ENCODE measurements around the gene PPFIA3.
"Not testable (repeated sequence)": the region's sequence is repeated elsewhere in the genome, so short reads cannot be mapped to it uniquely, and the experiment has no call there.

Gene PPFIA3

DNA sequence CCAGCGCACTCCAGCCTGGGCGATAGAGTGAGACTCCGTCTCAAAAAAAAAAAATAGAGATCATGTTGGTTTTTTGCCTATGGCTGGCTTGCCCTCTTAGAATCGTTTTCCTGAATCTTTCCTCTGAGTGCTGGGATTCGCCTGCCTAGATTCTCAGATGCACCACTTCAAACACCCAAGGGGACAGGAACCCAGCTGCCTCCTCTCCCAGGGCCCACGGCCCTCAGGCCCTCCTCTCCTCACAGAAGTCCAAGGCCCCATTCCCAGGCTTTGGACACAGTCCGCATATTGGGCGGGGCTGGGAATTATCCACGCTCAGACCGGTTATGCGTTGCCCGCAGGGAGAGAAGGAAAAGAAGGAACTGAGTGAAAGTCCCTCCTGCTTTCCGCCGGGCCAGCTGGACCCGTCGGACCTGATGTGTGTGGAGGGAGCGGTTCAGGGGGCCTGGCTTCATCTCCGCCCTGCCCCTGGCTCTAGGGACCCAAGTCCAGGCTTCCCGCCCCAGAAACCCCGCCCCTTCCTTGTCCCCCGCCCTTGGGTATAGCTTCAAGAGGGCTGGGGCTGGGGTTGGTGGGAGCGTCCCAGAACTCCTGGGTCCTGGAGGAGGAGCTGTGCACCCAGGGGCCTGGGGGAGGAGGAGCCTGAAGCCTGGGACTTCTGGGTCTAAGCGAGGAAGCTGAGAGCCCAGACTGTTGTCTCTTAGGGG lies 5.8 kb downstream of the PPFIA3 start:
- DNase-seq, result no peak

DNA sequence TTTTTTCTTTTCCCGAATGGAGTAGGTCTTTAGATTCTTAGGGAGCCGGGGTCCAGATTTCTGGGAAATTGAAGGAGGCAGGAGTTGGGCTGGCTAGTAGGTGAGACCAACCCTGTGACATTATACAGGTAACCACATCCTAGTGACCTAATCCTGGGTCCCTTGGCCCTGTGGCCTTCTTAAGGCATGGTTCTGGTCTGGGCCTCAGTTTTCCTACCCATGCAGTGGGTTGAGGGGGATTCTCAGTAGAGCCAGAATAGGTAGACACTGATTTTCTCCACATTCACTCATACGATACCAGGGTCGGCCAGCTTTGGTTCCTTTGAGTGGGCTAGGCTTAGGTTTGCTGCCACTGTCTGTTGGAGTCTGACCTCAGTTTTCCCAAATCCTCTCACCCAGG lies 7.2 kb downstream of the PPFIA3 start:
- DNase-seq, result no peak

DNA sequence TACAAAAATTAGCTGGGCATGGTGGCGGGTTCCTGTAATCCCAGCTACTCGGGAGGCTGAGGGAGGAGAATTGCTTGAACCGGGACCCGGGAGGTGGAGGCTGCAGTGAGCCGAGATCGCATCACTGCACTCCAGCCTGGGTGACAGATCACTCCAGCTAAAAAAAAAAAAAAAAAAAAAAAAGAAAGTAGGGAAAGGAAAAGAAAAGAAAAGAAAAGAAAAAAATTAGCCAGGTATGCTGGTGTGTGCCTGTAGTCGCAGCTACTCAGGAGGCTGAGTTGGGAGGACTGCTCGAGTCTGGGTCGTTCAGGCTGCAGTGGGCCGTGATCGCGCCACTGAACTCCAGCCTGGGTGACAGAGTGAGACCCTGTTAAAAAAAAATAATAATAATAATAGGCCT lies 7.9 kb downstream of the PPFIA3 start:
- not testable (repeated sequence) for DNase-seq

GRCh38 chr19:49127674-49128544 lies 8.6 kb downstream of the PPFIA3 start:
- DNase-seq, result peak; percentile 97

GRCh38 chr19:49128545-49129237 lies 9.3 kb downstream of the PPFIA3 start:
- no peak for DNase-seq

- peak; percentile 48 for DNase-seq
Measured at GRCh38 chr19:49129238-49129583, 9.9 kb downstream of the PPFIA3 start.

- no peak for DNase-seq
Measured at GRCh38 chr19:49130325-49130724, 11.0 kb downstream of the PPFIA3 start.

GRCh38 chr19:49132974-49133609 lies 13.7 kb downstream of the PPFIA3 start:
- DNase-seq, result no peak

DNA sequence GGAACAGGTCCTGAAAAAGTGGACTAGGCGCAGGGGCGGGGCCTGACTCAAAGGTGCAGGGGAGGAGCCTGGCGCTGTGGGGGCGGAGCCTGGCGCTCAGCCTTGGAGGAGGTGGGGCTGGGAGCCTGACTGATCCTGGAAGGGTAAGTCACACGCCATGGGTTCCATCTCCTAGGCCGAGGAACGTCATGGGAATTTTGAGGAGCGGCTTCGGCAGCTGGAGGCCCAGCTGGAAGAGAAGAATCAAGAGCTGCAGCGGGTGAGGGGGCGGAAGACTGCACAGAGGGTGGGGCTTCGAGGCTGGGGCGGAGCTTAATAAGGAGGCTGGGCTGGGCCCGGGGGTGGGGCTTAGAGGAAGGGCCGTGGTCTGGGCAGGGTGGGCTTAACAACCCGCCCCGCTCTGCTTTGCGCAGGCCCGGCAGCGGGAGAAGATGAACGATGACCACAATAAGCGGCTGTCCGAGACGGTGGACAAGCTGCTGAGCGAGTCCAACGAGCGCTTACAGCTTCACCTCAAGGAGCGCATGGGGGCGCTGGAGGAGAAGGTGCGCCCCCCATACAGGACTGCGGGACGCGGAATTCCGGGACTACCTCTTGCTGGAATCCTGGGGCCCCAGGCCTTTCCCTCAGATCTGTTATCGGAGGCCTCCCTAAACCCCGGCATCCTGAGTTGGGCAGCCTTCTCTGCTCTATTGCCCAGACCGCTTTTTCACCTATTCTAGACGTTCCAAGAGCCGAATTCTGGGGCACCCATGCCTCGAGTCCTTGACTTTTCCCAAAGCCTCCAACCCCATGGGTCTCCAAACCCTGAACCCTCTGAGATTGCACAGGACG lies 14.5 kb downstream of the PPFIA3 start:
- DNase-seq, result peak; percentile 58

DNA sequence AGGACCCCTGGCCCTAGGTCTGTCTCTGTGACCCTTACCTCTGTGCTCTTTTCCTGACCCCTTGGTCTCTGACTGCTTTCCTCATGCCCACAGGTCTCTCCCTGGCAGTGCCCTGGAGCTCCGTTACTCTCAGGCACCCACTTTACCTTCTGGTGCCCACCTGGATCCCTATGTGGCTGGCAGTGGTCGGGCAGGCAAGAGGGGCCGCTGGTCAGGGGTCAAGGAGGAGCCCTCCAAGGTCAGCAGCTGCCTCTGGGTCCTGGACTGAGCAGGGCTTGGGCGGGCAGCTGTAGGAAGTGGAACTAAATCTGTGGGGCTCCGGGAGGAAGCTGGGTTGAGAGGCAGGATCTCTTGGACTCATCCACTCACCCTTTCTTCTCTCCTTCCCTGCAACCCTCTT lies 16.3 kb downstream of the PPFIA3 start:
- DNase-seq, result no peak

GRCh38 chr19:49136771-49137171 lies 17.4 kb downstream of the PPFIA3 start:
- DNase-seq, result no peak

- no peak for DNase-seq
Measured at GRCh38 chr19:49140951-49141350, 21.6 kb downstream of the PPFIA3 start.

DNA sequence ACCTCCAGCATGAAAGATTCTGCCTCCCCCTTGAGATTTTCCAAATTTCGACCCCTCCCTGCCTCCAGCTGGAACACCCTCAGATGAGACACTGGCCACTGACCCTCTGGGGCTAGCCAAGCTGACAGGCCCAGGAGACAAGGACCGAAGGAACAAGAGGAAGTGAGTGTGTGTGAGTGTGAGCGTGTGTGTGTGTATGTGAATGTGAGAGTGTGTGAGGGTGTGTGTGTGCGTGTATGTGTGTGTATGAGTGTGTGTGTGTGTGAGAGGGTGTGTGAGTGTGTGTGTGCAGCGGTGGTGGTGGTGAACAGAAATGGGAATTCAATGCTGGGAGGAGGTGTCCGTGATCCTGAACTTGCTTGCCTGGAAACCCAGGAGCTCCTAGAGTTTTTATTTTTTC lies 22.0 kb downstream of the PPFIA3 start:
- no peak for DNase-seq

DNA sequence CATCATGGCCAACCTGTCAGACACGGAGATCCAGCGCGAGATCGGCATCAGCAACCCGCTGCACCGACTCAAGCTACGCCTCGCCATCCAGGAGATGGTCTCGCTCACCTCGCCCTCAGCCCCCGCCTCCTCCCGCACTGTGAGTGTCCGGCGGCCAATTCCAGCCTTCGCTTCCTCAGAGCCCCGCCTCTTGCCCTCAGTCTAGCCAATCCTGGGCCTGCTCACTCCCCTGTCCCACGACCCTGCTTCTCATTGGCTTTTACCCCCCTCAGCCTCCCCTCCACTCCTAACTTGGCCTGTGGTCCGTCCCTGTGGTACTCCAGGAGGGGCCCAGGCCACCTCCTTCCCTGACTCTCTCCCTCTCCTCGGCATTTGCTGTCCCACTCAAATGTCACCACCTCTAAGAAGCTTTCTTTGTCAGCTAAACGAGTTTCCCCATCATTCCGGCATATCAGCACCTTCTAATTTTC lies 23.6 kb downstream of the PPFIA3 start:
- DNase-seq, result peak; percentile 90

GRCh38 chr19:49145573-49146407 lies 26.4 kb downstream of the PPFIA3 start:
- peak; percentile 77 for DNase-seq

- not testable (repeated sequence) for DNase-seq
Measured at GRCh38 chr19:49146408-49146770, 27.0 kb downstream of the PPFIA3 start.

GRCh38 chr19:49148044-49148682 lies 28.8 kb downstream of the PPFIA3 start:
- DNase-seq, result no peak

- peak; percentile 94 for DNase-seq
Measured at GRCh38 chr19:49148784-49149651, 29.7 kb downstream of the PPFIA3 start.

DNA sequence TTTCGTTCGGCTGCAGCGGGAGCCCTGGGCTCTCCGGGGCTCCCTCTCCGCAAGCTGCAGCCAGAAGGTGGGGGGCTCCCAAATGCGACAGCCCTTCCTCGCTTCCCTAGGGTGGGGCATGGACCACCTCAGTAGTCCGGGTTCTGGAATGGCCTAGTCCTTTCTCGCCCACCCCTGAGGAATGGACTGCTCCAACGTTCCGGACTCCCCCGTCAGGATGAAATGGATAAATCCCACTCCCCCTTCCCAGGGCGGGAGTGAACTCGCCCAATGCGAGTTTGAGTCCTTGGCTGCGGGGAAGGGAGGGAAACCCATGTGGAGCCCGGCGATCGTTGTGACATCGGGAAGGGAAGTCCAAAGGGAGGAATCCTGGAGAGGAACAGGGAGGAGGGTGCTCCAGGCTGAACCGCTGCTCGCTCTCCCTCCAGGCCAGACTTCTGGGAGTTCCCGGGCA lies 30.3 kb downstream of the PPFIA3 start:
- peak; percentile 92 for DNase-seq

All from fibroblast of skin of right quadriceps (primary cell).